ENCODE results near the gene CBX8. TPM values are rescaled to one million over a fixed set of nuclear protein-coding genes. Genes with fewer than 3 reads are reported as not detected.

Gene CBX8
- polyA plus RNA-seq, 1 experiment, result 0.32 TPM

DNA sequence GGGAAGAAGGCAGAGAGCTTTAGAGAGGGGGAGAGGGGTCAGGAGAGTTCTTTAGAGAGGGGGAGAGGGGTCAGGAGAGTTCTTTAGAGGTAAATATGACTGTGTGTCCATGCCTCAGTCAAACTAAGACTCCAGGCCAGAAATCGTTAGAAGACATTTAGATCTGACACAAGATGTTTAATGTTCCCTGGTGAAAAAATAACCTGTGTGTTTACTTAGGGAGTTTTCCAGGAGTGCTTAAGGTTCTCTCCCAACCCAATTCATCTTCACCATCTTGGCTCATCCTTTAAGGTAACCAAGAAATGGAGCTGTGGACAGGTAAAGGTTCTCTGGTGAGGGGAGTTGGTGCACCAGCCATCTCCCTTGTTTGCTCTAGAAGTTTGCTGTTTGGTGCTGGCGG is 32.6 kb upstream of the CBX8 start:
- CTCF ChIA-PET, result interaction anchor here (1.0 to 1.8 kb wide), 2 partner anchors 18 to 40 kb away, joined by 3 to 6 read pairs; no protein-coding TSS in a partner anchor
- no peak for TF ChIP-seq CTCF (IDR thresholded peaks at IDR 0.05; ENCODE audit: insufficient read depth, low read depth, low read length)
- POLR2A ChIA-PET, result no interaction called here
- Histone ChIP-seq H3K27me3 (ENCODE audit: control insufficient read depth, insufficient read depth, low read length) (no peaks in the 10 kb centered on the region; the same call in 1 of the 2 replicates), H3K36me3 (ENCODE audit: control insufficient read depth, insufficient read depth, low read length) (peaks cover 7% of the 10 kb centered on the region), H3K4me3 (ENCODE audit: low read depth, low read length) (no peak overlapping the region)
- no peak for DNase-seq (ENCODE audit: low read depth)

GRCh38 chr17:79829004-79829403 is 32.1 kb upstream of the CBX8 start:
- DNase-seq (ENCODE audit: low read depth), result no peak
- POLR2A ChIA-PET, result no interaction called here
- no peak overlapping the region for H3K4me3 ChIP-seq (ENCODE audit: low read depth, low read length)
- CTCF ChIA-PET, result interaction anchor here (1.0 to 2.0 kb wide), 3 partner anchors 8 to 39 kb away, joined by 3 to 8 read pairs (median 6); no protein-coding TSS in a partner anchor
- TF ChIP-seq CTCF (IDR thresholded peaks at IDR 0.05; ENCODE audit: insufficient read depth, low read depth, low read length), result no peak
- H3K36me3 ChIP-seq (ENCODE audit: control insufficient read depth, insufficient read depth, low read length), result peaks cover 5% of the 10 kb centered on the region
- H3K27me3 ChIP-seq (ENCODE audit: control insufficient read depth, insufficient read depth, low read length), result no peaks in the 10 kb centered on the region; the same call in 1 of the 2 replicates

GRCh38 chr17:79826841-79827578 is 30.1 kb upstream of the CBX8 start:
- ChIA-PET CTCF (interaction anchor here (1.3 to 2.0 kb wide), 3 partner anchors 10 to 17 kb away, joined by 4 to 8 read pairs (median 4); no protein-coding TSS in a partner anchor), POLR2A (interaction anchor here (0.7 kb wide), 1 partner anchor 9 kb away, joined by 4 read pairs; no protein-coding TSS in a partner anchor)
- Histone ChIP-seq H3K27me3 (ENCODE audit: control insufficient read depth, insufficient read depth, low read length) (peaks cover 3% of the 10 kb centered on the region), H3K36me3 (ENCODE audit: control insufficient read depth, insufficient read depth, low read length) (no peaks in the 10 kb centered on the region), H3K4me3 (ENCODE audit: low read depth, low read length) (no peak overlapping the region)
- DNase-seq (ENCODE audit: low read depth), result no peak
- TF ChIP-seq CTCF (IDR thresholded peaks at IDR 0.05; ENCODE audit: insufficient read depth, low read depth, low read length), result no peak

- no peak for DNase-seq (ENCODE audit: low read depth)
- Histone ChIP-seq H3K27me3 (ENCODE audit: control insufficient read depth, insufficient read depth, low read length) (peaks cover 3% of the 10 kb centered on the region), H3K36me3 (ENCODE audit: control insufficient read depth, insufficient read depth, low read length) (no peaks in the 10 kb centered on the region), H3K4me3 (ENCODE audit: low read depth, low read length) (no peak overlapping the region)
- CTCF ChIA-PET, result interaction anchor here (0.9 kb wide), 1 partner anchor 13 kb away, joined by 3 read pairs; the partner anchor contains the start of gene CBX4
- POLR2A ChIA-PET, result interaction anchor here (0.7 kb wide), 1 partner anchor 8 kb away, joined by 4 read pairs; no protein-coding TSS in a partner anchor
- TF ChIP-seq CTCF (IDR thresholded peaks at IDR 0.05; ENCODE audit: insufficient read depth, low read depth, low read length), result no peak
Observed at GRCh38 chr17:79826204-79826680, 29.4 kb upstream of the CBX8 start.

DNA sequence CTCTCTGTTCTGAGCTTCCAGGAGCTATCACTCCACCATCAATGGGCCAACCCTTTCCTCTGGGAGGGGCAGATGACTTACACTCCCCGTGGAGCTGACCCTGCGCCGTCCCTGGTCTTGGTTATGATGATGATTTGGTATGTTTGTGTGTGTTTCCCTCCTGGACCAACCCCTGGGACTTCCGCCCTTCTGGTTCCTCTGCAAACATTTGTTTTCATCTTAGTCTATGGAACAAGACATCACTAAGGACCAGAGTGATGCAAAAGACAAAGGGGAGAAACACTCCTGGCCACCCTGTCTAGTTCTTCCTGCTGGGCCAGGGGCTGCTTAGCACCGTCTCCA is 28.7 kb upstream of the CBX8 start:
- ChIA-PET CTCF (interaction anchor here (1.8 kb wide), 1 partner anchor 10 kb away, joined by 9 read pairs; no protein-coding TSS in a partner anchor), POLR2A (no interaction called here)
- DNase-seq (ENCODE audit: low read depth), result no peak
- no peaks in the 10 kb centered on the region for H3K36me3 ChIP-seq (ENCODE audit: control insufficient read depth, insufficient read depth, low read length)
- H3K27me3 ChIP-seq (ENCODE audit: control insufficient read depth, insufficient read depth, low read length), result peaks cover 3% of the 10 kb centered on the region
- no peak for TF ChIP-seq CTCF (IDR thresholded peaks at IDR 0.05; ENCODE audit: insufficient read depth, low read depth, low read length)
- no peak overlapping the region for H3K4me3 ChIP-seq (ENCODE audit: low read depth, low read length)
